OCI-LY3 (cell line): ENCODE results near the gene FLII.

Source experiments
- CTCF ChIP-seq: fragments of 200-600, 300-600 bp; sonication (generic); IDR thresholded peaks from 2 replicates; pipeline ENCODE4 v1.5.1; 2014; ENCODE audit warnings: antibody characterized with exemption, low read length, low read depth
- EZH2phosphoT487 ChIP-seq: fragments of 200-600 bp; shearing (Covaris generic); IDR thresholded peaks from 2 replicates; pipeline ENCODE4 v1.6.1; 2018; ENCODE audit warnings: antibody characterized with exemption, mixed run types, low read depth

- no peak for TF ChIP-seq CTCF
- TF ChIP-seq EZH2phosphoT487 = no peak
These were observed 44.8 kb downstream of the FLII start for GRCh38 chr17:18213666-18214270.
